Subcutaneous adipose tissue (tissue), 4 donors: ENCODE data around the gene CRYM. TPM values are rescaled to one million over a fixed set of nuclear protein-coding genes. Genes with fewer than 3 reads are reported as not detected.

Experiments used
- CTCF ChIP-seq: fragments of 450-650 bp; IDR thresholded peaks from one replicate; pipeline ENCODE4 v1.5.1; 2016; ENCODE audit warnings: low read depth, mild to moderate bottlenecking, control low read depth, antibody characterized with exemption, moderate library complexity
- total RNA-seq, 4 donors: library from RNA; depleted of rRNA; stranded (reverse); fragments of >200 nt; gene quantifications; one replicate each; pipeline ENCODE4 v1.1.0, GENCODE V29; 2016

CRYM gene
- total RNA-seq, 4 donors from 2014 or later: 0.85 to 3.1 (median 1.9) TPM; not detected in 1

DNA sequence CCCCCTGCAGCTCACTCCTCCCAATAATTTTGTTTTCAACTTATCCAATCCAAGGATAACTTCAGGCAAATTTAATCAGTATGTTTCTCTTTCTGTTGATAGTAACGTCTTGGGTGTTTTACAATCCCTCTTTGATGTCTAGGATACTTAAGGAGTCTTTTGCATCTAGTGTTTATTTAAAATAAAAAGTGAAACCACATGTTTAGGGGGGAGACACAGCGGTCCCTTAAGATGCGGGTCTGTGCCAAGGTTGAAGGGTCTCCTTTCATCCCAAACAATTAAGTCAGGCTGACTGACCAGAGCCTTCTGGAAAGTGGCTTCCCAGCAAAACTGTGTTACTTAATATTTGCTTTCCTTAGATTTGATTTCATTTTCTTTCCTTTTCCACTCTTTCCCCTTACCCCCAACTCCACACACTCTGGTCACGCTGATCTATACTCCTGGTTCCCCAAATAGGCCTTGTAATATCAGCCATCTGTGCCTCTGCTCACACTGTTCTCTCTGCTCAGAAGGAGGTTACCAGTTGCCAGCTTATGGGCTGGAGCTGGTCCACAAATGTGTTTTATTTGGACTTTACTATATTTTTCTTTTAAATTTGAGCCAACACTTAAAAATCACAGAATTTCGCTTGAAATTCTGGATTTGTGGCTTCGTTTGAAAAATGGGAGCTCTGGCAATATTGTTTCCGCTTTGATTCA lies 33.4 kb downstream of the CRYM start:
- TF ChIP-seq CTCF: no peak

- TF ChIP-seq CTCF: no peak
Measured at GRCh38 chr16:21242756-21243155, 35.3 kb downstream of the CRYM start.

- TF ChIP-seq CTCF: no peak
Measured at GRCh38 chr16:21239646-21240045, 38.4 kb downstream of the CRYM start.

DNA sequence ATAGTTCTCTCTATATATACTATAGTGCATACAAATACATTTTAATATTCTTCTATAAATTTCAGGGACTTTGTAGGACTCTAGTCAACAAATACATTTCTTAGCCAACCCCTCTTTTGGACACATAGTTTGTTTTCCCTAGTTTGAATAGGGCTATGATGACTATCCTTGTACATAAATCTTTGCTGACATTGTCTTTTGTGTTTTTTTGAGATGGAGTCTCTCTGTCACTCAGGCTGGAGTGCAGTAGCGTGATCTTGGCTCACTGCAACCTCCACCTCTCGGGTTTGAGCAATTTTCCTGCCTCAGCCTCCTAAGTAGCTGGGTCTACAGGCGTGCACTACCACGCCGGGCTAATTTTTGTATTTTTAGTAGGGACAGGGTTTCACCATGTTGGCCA lies 41.3 kb downstream of the CRYM start:
- TF ChIP-seq CTCF: no peak

- no peak for TF ChIP-seq CTCF
Measured at GRCh38 chr16:21235199-21235585, 42.9 kb downstream of the CRYM start.

DNA sequence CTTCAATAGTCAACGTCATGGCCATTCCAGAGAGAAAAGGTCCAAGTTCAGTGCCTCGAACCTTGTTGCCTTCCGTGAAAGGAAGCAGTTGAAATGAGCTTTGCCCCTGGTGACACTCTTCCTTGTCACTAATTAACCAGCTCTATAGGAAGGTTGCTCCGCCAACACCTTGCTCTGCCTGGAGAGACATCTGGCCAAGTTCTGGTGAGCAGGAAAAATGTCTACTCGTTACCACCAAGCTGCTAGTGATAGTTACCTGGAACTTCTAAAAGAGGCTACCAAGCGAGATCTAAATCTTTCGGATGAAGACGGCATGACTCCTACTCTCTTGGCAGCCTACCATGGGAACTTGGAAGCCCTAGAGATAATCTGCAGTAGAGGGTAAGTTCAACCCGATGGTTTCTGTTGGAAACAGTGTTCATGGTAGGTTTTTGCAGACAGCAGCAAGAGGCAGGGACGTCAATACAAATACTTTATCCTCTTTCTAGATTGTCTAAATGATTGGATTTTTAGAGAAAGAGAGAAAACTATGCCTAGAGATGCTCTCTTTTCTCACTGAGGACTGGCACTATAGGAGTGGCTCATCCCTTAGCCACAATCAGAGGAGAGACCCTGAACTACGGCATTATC lies 44.5 kb downstream of the CRYM start, which contains the start of gene ANKS4B:
Gene ANKS4B, plus strand, starts transcription at position 179 of the 630 bp plus-strand sequence. Its CDS starts 39 bp downstream, at position 218.
- no peak for TF ChIP-seq CTCF

DNA sequence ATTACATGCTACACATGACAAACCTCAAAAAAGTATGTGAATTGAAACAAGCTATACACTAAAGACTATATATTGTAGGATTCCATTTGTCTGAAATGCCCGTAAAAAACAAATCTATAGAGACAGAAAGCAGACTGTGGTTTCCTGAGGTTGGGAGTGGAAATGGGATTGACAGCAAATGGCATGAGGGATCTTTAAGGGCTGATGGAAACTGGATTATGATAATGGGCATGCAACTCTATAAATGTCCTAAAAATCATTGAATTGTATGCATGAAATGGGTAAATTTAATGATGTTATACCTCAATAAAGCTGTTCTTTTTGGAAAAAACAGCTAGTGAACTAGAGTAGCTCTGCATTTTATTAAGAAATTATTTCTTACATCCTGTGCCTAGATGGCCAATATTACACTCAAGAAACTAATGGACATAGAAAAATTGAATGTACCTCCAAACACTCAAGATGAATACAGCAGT lies 45.0 kb downstream of the CRYM start:
- TF ChIP-seq CTCF: no peak
